ENCODE measurements around the gene OR1F1.

DNA sequence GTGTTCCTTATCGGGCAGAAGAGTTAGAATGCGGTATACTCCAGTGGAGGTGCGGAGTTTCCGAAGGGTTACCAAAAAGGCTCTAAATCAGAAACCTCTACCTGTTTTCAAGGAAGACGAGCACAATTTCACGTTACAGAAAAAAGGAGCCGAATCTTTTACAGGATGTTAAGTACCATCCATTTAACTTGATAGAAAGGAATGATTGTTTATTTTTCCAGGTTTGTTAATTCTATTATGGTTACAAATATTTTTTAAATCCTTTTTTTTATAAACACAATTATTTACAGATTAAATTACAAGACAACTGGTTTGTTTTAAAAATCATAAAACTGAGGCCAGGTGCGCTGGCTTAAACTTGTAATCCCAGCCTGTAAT, 35.0 kb upstream of the OR1F1 start:
- TF ChIP-seq, protein P1, sequence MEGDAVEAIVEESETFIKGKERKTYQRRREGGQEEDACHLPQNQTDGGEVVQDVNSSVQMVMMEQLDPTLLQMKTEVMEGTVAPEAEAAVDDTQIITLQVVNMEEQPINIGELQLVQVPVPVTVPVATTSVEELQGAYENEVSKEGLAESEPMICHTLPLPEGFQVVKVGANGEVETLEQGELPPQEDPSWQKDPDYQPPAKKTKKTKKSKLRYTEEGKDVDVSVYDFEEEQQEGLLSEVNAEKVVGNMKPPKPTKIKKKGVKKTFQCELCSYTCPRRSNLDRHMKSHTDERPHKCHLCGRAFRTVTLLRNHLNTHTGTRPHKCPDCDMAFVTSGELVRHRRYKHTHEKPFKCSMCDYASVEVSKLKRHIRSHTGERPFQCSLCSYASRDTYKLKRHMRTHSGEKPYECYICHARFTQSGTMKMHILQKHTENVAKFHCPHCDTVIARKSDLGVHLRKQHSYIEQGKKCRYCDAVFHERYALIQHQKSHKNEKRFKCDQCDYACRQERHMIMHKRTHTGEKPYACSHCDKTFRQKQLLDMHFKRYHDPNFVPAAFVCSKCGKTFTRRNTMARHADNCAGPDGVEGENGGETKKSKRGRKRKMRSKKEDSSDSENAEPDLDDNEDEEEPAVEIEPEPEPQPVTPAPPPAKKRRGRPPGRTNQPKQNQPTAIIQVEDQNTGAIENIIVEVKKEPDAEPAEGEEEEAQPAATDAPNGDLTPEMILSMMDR (IDR thresholded peaks at IDR 0.05), result no peak
- TF ChIP-seq POLR2A (IDR thresholded peaks at IDR 0.05), result no peak

Data from uterus (tissue), 2 donors.